ENCODE results near the gene PCGF3.

GRCh38 chr4:747546-748170 lies 42.0 kb downstream of the PCGF3 start:
- TF ChIP-seq TCF12 (IDR thresholded peaks at IDR 0.05; ENCODE audit: low read depth): no peak
- no peak for TF ChIP-seq TEAD4 (IDR thresholded peaks at IDR 0.05)
- no peak for TF ChIP-seq RAD21 (IDR thresholded peaks at IDR 0.05; ENCODE audit: low read depth)
- no peak for TF ChIP-seq FOXM1 (IDR thresholded peaks at IDR 0.05; ENCODE audit: borderline replicate concordance, low read depth)
- TF ChIP-seq EP300 (IDR thresholded peaks at IDR 0.05; ENCODE audit: borderline replicate concordance): no peak
